Measurements from ENCODE around the gene RPS6KA5. TPM values are rescaled to one million over a fixed set of nuclear protein-coding genes. Genes with fewer than 3 reads are reported as not detected.

RPS6KA5 gene
- total RNA-seq, 4 donors from 2014 or later, result 3.8 to 20.0 (median 14.8) TPM

GRCh38 chr14:90969531-90970166 is 90.8 kb downstream of the RPS6KA5 start:
- Histone ChIP-seq H3K4me1 (no peaks in the 10 kb centered on the region), H3K36me3 (no peaks in the 10 kb centered on the region), H3K4me3 (no peak overlapping the region), H3K9me3 (peaks cover 0 to 3% of the 10 kb centered on the region in 2 donors), H3K27ac (no peak overlapping the region), H3K27me3 (no peaks in the 10 kb centered on the region)
- intact Hi-C loops (cut with DNase I; ENCODE audit: low total_unique reads), result no loop called here
- no peak for TF ChIP-seq POLR2A (IDR thresholded peaks at IDR 0.05)
- TF ChIP-seq CTCF (IDR thresholded peaks at IDR 0.05), result no peak
- DNase-seq, result no peak

GRCh38 chr14:90968025-90968424 is 92.4 kb downstream of the RPS6KA5 start:
- intact Hi-C loops (cut with DNase I; ENCODE audit: low total_unique reads), result no loop called here
- TF ChIP-seq CTCF (IDR thresholded peaks at IDR 0.05), result no peak
- H3K27ac ChIP-seq, result no peak overlapping the region

GRCh38 chr14:90966493-90966892 is 93.9 kb downstream of the RPS6KA5 start:
- Histone ChIP-seq H3K27me3 (no peaks in the 10 kb centered on the region), H3K9me3 (peaks cover 0 to 3% of the 10 kb centered on the region in 2 donors), H3K4me1 (no peaks in the 10 kb centered on the region), H3K36me3 (no peaks in the 10 kb centered on the region), H3K27ac (no peak overlapping the region), H3K4me3 (no peak overlapping the region)
- intact Hi-C loops (cut with DNase I; ENCODE audit: low total_unique reads), result no loop called here
- no peak for DNase-seq
- TF ChIP-seq CTCF (IDR thresholded peaks at IDR 0.05) (no peak), POLR2A (IDR thresholded peaks at IDR 0.05) (no peak)

More at GRCh38 chr14:90968025-90968424, 92.4 kb downstream of the RPS6KA5 start:
- peaks cover 0 to 3% of the 10 kb centered on the region in 2 donors for H3K9me3 ChIP-seq
- no peak overlapping the region for H3K4me3 ChIP-seq
- no peaks in the 10 kb centered on the region for H3K4me1 ChIP-seq
- no peak for DNase-seq
- H3K27me3 ChIP-seq, result no peaks in the 10 kb centered on the region
- H3K36me3 ChIP-seq, result no peaks in the 10 kb centered on the region

- Histone ChIP-seq H3K27ac (no peak overlapping the region), H3K36me3 (no peaks in the 10 kb centered on the region), H3K9me3 (peaks cover 0 to 3% of the 10 kb centered on the region in 2 donors), H3K4me3 (no peak overlapping the region), H3K4me1 (no peaks in the 10 kb centered on the region), H3K27me3 (no peaks in the 10 kb centered on the region)
- no peak for TF ChIP-seq POLR2A (IDR thresholded peaks at IDR 0.05)
- no peak for TF ChIP-seq CTCF (IDR thresholded peaks at IDR 0.05)
- intact Hi-C loops (cut with DNase I; ENCODE audit: low total_unique reads), result no loop called here
- no peak for DNase-seq
Measured at GRCh38 chr14:90965765-90966164, 94.7 kb downstream of the RPS6KA5 start.

GRCh38 chr14:90963343-90963742 is 97.1 kb downstream of the RPS6KA5 start:
- Histone ChIP-seq H3K36me3 (no peaks in the 10 kb centered on the region), H3K27ac (no peak overlapping the region), H3K9me3 (peaks cover 0 to 3% of the 10 kb centered on the region in 2 donors), H3K27me3 (no peaks in the 10 kb centered on the region), H3K4me1 (no peaks in the 10 kb centered on the region), H3K4me3 (no peak overlapping the region)
- no peak for DNase-seq
- TF ChIP-seq CTCF (IDR thresholded peaks at IDR 0.05) (no peak), POLR2A (IDR thresholded peaks at IDR 0.05) (no peak)
- intact Hi-C loops (cut with DNase I; ENCODE audit: low total_unique reads), result no loop called here

All from uterus (tissue), 4 donors.